Neural progenitor cell (in vitro differentiated cells): ENCODE results near the gene MTHFD2L.

Experiments
- EZH2 ChIP-seq: fragments of 200-600 bp; sonication (generic); IDR thresholded peaks from 2 replicates; pipeline ENCODE4 v1.6.1; 2017; ENCODE audit warnings: antibody characterized with exemption, mild to moderate bottlenecking, moderate library complexity
- EZH2phosphoT487 ChIP-seq: fragments of 200-600 bp; sonication (generic); IDR thresholded peaks from 2 replicates; pipeline ENCODE4 v1.6.1; 2017; ENCODE audit warnings: antibody characterized with exemption
- TF ChIP-seq, protein P1 (sequence below): fragments of 200-600 bp; sonication (generic); IDR thresholded peaks from 2 replicates; pipeline ENCODE4 v1.5.1; 2017; ENCODE audit warnings: antibody characterized with exemption, mild to moderate bottlenecking

DNA sequence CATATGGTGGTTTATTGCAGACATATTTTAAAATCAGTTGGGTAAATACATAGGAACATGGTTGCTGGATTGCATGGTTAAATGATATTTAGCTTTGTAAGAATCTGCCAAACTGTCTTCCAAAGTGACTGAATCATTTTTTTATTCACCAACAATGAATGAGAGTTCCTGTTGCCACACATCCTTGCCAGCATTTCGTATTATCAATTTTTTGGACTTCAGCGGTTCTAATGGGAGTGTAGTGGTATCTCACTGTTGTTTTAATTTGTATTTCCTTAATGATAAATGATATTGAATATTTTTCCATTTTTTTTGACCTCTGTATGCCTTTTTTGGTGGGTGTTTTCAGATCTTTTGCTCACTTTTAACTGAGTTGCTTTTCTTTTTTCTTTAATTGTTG lies 1.4 kb upstream of the MTHFD2L start:
- TF ChIP-seq, protein P1, sequence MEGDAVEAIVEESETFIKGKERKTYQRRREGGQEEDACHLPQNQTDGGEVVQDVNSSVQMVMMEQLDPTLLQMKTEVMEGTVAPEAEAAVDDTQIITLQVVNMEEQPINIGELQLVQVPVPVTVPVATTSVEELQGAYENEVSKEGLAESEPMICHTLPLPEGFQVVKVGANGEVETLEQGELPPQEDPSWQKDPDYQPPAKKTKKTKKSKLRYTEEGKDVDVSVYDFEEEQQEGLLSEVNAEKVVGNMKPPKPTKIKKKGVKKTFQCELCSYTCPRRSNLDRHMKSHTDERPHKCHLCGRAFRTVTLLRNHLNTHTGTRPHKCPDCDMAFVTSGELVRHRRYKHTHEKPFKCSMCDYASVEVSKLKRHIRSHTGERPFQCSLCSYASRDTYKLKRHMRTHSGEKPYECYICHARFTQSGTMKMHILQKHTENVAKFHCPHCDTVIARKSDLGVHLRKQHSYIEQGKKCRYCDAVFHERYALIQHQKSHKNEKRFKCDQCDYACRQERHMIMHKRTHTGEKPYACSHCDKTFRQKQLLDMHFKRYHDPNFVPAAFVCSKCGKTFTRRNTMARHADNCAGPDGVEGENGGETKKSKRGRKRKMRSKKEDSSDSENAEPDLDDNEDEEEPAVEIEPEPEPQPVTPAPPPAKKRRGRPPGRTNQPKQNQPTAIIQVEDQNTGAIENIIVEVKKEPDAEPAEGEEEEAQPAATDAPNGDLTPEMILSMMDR: no peak
- TF ChIP-seq EZH2: no peak
- no peak for TF ChIP-seq EZH2phosphoT487
